ENCODE data around the gene SHISA7.

SHISA7 gene

DNA sequence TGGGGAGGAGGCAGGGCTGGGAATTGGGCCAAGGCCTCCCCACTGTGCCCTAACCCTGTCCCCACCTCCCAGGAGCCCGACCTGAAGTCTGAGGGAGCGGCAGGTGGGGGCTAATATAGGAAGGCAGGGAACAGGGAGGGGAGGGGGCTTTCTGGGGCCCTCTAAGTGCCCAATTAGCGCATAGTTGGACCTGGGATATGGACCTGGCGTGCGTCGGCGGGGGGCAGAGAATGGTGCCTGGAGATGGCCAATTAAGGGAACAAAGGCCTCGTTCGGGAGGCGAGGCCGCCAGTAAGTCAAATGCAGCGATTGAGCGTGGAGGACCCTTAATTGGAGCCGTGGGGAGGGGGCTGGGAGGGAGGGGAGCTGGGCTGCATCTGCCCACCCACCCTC, 21.6 kb upstream of the SHISA7 start, which contains the start of gene C19orf85:
Gene C19orf85 (minus strand): TSS at position 90 of the 393 bp plus-strand sequence. CDS start 197 bp downstream, outside the sequence.
- H3K4me2 ChIP-seq, result no peak within 1 kb of the TSS

DNA sequence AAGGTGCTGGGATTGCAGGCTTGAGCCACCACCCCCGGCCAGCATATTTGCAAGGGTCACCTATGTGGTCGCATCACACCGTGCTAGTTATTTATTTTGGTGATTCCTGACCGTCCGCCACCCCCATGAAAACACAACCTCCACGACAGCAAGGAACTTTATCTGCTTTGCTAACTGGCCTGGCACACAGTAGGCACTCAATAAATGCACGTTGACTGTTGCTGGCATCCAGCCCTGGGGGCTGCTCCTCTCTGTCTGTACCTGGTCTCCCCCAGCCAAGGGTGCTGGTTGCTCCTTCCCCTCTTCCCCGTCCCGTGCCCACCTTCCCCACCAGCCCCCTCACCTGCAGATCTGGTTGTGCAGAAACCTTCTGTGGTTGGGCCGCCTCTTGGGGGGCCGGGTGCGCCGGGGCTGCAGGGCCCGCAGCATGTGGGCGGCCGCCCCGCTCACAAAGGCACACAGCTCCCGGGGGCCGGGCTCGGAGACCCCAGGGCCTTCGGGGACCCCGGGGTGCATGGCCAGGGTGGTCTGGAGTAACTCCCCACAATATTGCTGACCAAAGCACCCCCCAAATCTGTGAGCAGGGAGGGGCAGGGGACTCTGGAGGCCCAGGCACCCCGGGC, 21.1 kb upstream of the SHISA7 start:
- Histone ChIP-seq H2AFZ (ENCODE audit: low read depth) (no peak overlapping the region), H3K79me2 (ENCODE audit: insufficient read depth, low read depth) (peaks cover 8% of the 10 kb centered on the region; the same call in 1 of the 2 replicates), H3K4me3 (IDR thresholded peaks at IDR 0.05; ENCODE audit: insufficient read depth, low read depth, low read length) (no peak overlapping the region), H4K20me1 (ENCODE audit: insufficient read depth) (no peaks in the 10 kb centered on the region), H3K27me3 (ENCODE audit: insufficient read depth, low read depth) (peaks cover 38% of the 10 kb centered on the region), H3K27ac (no peak overlapping the region), H3K36me3 (ENCODE audit: insufficient read depth) (no peaks in the 10 kb centered on the region), H3K4me1 (ENCODE audit: low read depth, poor library complexity, severe bottlenecking) (peaks cover 10% of the 10 kb centered on the region), H3K9ac (no peak overlapping the region), H3K4me2 (no peak overlapping the region)
- TF ChIP-seq, protein P1, sequence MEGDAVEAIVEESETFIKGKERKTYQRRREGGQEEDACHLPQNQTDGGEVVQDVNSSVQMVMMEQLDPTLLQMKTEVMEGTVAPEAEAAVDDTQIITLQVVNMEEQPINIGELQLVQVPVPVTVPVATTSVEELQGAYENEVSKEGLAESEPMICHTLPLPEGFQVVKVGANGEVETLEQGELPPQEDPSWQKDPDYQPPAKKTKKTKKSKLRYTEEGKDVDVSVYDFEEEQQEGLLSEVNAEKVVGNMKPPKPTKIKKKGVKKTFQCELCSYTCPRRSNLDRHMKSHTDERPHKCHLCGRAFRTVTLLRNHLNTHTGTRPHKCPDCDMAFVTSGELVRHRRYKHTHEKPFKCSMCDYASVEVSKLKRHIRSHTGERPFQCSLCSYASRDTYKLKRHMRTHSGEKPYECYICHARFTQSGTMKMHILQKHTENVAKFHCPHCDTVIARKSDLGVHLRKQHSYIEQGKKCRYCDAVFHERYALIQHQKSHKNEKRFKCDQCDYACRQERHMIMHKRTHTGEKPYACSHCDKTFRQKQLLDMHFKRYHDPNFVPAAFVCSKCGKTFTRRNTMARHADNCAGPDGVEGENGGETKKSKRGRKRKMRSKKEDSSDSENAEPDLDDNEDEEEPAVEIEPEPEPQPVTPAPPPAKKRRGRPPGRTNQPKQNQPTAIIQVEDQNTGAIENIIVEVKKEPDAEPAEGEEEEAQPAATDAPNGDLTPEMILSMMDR (conservative IDR thresholded peaks at IDR 0.05; ENCODE audit: low read depth, low read length), result no peak

More for the DNA sequence above, 21.6 kb upstream of the SHISA7 start, which contains the start of gene C19orf85:
- Histone ChIP-seq H3K9ac (no peak within 1 kb of the TSS), H3K27me3 (ENCODE audit: insufficient read depth, low read depth) (peaks cover 38% of the 10 kb centered on the region), H4K20me1 (ENCODE audit: insufficient read depth) (no peaks in the 10 kb centered on the region), H3K36me3 (ENCODE audit: insufficient read depth) (no peaks in the 10 kb centered on the region), H3K4me3 (IDR thresholded peaks at IDR 0.05; ENCODE audit: insufficient read depth, low read depth, low read length) (no peak within 1 kb of the TSS), H3K27ac (no peak within 1 kb of the TSS), H3K79me2 (ENCODE audit: insufficient read depth, low read depth) (peaks cover 6% of the 10 kb centered on the region; the same call in 1 of the 2 replicates), H3K4me1 (ENCODE audit: low read depth, poor library complexity, severe bottlenecking) (peaks cover 10% of the 10 kb centered on the region), H2AFZ (ENCODE audit: low read depth) (no peak within 1 kb of the TSS)
- TF ChIP-seq, protein P1 (conservative IDR thresholded peaks at IDR 0.05; ENCODE audit: low read depth, low read length), result no peak

DNA sequence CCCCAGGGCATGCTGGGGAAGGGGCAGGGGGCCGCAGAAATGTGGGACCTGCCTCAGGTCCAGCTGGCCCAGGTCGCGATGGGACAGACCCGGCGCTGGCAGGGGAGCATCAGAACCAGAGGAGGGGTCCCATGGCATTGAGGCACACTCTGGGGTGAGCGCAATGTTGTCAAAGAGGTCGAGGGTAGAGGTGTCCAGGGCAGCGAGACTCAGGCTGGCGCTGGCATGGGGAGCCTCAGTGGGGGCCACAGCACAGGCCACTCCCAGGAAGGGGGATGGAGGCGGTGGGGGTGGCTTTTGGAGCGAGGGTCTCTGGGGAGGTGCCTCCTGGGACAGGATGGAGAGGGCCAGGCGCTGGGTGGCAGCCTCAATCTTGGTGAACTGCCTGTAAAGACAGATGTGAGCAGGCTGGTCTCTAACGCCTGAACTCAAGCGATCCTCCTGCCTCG, 20.5 kb upstream of the SHISA7 start:
- Histone ChIP-seq H3K4me1 (ENCODE audit: low read depth, poor library complexity, severe bottlenecking) (peaks cover 10% of the 10 kb centered on the region), H3K36me3 (ENCODE audit: insufficient read depth) (no peaks in the 10 kb centered on the region), H4K20me1 (ENCODE audit: insufficient read depth) (no peaks in the 10 kb centered on the region), H3K27me3 (ENCODE audit: insufficient read depth, low read depth) (peaks cover 38% of the 10 kb centered on the region), H2AFZ (ENCODE audit: low read depth) (no peak overlapping the region), H3K4me2 (no peak overlapping the region), H3K27ac (no peak overlapping the region), H3K79me2 (ENCODE audit: insufficient read depth, low read depth) (peaks cover 11% of the 10 kb centered on the region; the same call in 1 of the 2 replicates), H3K9ac (no peak overlapping the region), H3K4me3 (IDR thresholded peaks at IDR 0.05; ENCODE audit: insufficient read depth, low read depth, low read length) (no peak overlapping the region)
- TF ChIP-seq, protein P1 (conservative IDR thresholded peaks at IDR 0.05; ENCODE audit: low read depth, low read length), result no peak

DNA sequence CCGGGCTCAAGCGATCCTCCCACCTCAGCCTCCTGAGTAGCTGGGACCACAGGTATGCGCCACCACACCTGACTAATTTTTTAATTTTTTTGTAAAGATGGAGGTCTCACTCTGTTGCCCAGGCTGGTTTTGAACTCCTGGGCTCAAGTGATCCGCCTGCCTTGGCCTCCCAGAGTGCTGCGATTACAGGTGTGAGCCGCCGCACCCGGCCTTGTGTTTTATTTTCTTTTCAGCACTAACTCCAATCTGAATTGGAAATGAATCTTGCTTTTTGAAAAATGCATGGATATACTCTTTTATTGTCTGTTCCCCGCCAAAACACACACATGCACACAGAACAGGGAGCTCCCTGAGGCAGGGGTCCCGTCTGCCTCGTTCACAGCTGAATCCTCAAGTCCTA, 19.6 kb upstream of the SHISA7 start:
- Histone ChIP-seq H2AFZ (ENCODE audit: low read depth) (no peak overlapping the region), H3K4me3 (IDR thresholded peaks at IDR 0.05; ENCODE audit: insufficient read depth, low read depth, low read length) (no peak overlapping the region), H3K27ac (no peak overlapping the region), H3K27me3 (ENCODE audit: insufficient read depth, low read depth) (peaks cover 38% of the 10 kb centered on the region), H3K4me1 (ENCODE audit: low read depth, poor library complexity, severe bottlenecking) (peaks cover 10% of the 10 kb centered on the region), H3K36me3 (ENCODE audit: insufficient read depth) (no peaks in the 10 kb centered on the region), H3K4me2 (peak overlapping the region; percentile 86; the same call in 1 of the 2 replicates), H4K20me1 (ENCODE audit: insufficient read depth) (no peaks in the 10 kb centered on the region), H3K9ac (no peak overlapping the region), H3K79me2 (ENCODE audit: insufficient read depth, low read depth) (peaks cover 11% of the 10 kb centered on the region; the same call in 1 of the 2 replicates)
- TF ChIP-seq, protein P1 (conservative IDR thresholded peaks at IDR 0.05; ENCODE audit: low read depth, low read length), result no peak
